Skeletal muscle cell (primary cell): Measurements from ENCODE around the gene PGPEP1.

Source experiments
- DNase-seq: peaks from one replicate; pipeline ENCODE4 v3.0.0-alpha.2; 2010; ENCODE audit warnings: low read depth
- H3K4me3 ChIP-seq: 2 replicates; pipeline ENCODE4 v1.5.1; 2011; ENCODE audit warnings: low read depth, mild to moderate bottlenecking, control low read depth, low read length, moderate library complexity

The PGPEP1 gene

GRCh38 chr19:18340190-18340989 lies at the start of gene PGPEP1:
Gene PGPEP1, plus strand, starts transcription at chr19:18340598. Its CDS starts 84 bp downstream, at chr19:18340682.
- no peak for DNase-seq
- H3K4me3 ChIP-seq: peak within 1 kb of the TSS; percentile 73

GRCh38 chr19:18291019-18291524 lies 49.3 kb upstream of the PGPEP1 start:
- DNase-seq: no peak
- peak overlapping the region; percentile 56 for H3K4me3 ChIP-seq

GRCh38 chr19:18291590-18292461 lies 48.6 kb upstream of the PGPEP1 start:
- no peak for DNase-seq

GRCh38 chr19:18292462-18292809 lies 48.0 kb upstream of the PGPEP1 start:
- no peak for DNase-seq
- H3K4me3 ChIP-seq: peak overlapping the region; percentile 56

More at GRCh38 chr19:18291590-18292461, 48.6 kb upstream of the PGPEP1 start:
- H3K4me3 ChIP-seq: peak overlapping the region; percentile 56

- peak overlapping the region; percentile 56 for H3K4me3 ChIP-seq
- DNase-seq: no peak
Observed at GRCh38 chr19:18292810-18293641, 47.4 kb upstream of the PGPEP1 start.

GRCh38 chr19:18293642-18294466 lies 46.5 kb upstream of the PGPEP1 start:
- H3K4me3 ChIP-seq: no peak overlapping the region
- DNase-seq: no peak

- DNase-seq: no peak
- H3K4me3 ChIP-seq: no peak overlapping the region
Observed at GRCh38 chr19:18294467-18294864, 45.9 kb upstream of the PGPEP1 start.

GRCh38 chr19:18295034-18295451 lies 45.4 kb upstream of the PGPEP1 start:
- no peak overlapping the region for H3K4me3 ChIP-seq

GRCh38 chr19:18297308-18297707 lies 43.1 kb upstream of the PGPEP1 start:
- no peak overlapping the region for H3K4me3 ChIP-seq
- no peak for DNase-seq

More at GRCh38 chr19:18295034-18295451, 45.4 kb upstream of the PGPEP1 start:
- DNase-seq: no peak

- no peak overlapping the region for H3K4me3 ChIP-seq
Observed at GRCh38 chr19:18298601-18299000, 41.8 kb upstream of the PGPEP1 start.

GRCh38 chr19:18299654-18300053 lies 40.7 kb upstream of the PGPEP1 start:
- H3K4me3 ChIP-seq: no peak overlapping the region
- no peak for DNase-seq

More at GRCh38 chr19:18298601-18299000, 41.8 kb upstream of the PGPEP1 start:
- DNase-seq: no peak

GRCh38 chr19:18300930-18301717 lies 39.3 kb upstream of the PGPEP1 start:
- no peak overlapping the region for H3K4me3 ChIP-seq
- DNase-seq: no peak

GRCh38 chr19:18301718-18302111 lies 38.7 kb upstream of the PGPEP1 start:
- H3K4me3 ChIP-seq: no peak overlapping the region
- no peak for DNase-seq

- DNase-seq: no peak
- no peak overlapping the region for H3K4me3 ChIP-seq
Observed at GRCh38 chr19:18304208-18304457, 36.3 kb upstream of the PGPEP1 start.

GRCh38 chr19:18304458-18305310 lies 35.7 kb upstream of the PGPEP1 start:
- DNase-seq: peak; percentile 67
- H3K4me3 ChIP-seq: peak overlapping the region; percentile 37

- H3K4me3 ChIP-seq: no peak overlapping the region
- DNase-seq: no peak
Observed at GRCh38 chr19:18306209-18306887, 34.0 kb upstream of the PGPEP1 start.

GRCh38 chr19:18306888-18307260 lies 33.5 kb upstream of the PGPEP1 start:
- no peak overlapping the region for H3K4me3 ChIP-seq
- no peak for DNase-seq
